Measurements from ENCODE around the gene PTCD2.

DNA sequence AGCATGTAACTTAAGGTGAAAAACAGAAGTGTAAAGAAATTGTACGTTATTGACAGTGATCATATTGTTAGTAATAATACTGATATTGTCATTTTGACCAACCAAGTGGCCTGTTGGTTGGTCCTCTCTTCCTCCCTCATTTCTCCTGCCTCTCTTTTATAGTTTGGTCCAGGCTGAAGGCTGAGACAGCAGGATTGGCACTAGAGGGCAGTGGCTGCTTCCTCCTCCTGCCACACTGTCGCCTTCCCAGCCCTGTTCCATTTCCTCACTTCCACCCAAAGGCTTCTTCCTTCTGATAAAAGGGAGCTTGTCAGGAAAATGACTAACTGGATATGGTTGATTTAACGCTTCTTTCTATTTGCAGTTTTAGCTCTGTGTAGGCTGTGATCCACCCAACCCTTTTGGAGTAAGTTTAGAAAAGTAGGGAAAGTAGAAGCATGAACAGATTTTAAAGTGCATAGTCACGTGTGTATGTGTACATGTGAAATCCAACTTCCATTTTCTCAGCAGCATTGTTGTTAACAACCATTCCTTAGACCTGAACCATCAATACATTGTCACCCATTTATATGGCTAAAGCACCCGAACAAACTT lies 35.6 kb downstream of the PTCD2 start:
- TF ChIP-seq POLR2A (IDR thresholded peaks at IDR 0.05) (no peak), EP300 (IDR thresholded peaks at IDR 0.05; ENCODE audit: low read depth) (no peak)
- TF ChIP-seq, protein P1, sequence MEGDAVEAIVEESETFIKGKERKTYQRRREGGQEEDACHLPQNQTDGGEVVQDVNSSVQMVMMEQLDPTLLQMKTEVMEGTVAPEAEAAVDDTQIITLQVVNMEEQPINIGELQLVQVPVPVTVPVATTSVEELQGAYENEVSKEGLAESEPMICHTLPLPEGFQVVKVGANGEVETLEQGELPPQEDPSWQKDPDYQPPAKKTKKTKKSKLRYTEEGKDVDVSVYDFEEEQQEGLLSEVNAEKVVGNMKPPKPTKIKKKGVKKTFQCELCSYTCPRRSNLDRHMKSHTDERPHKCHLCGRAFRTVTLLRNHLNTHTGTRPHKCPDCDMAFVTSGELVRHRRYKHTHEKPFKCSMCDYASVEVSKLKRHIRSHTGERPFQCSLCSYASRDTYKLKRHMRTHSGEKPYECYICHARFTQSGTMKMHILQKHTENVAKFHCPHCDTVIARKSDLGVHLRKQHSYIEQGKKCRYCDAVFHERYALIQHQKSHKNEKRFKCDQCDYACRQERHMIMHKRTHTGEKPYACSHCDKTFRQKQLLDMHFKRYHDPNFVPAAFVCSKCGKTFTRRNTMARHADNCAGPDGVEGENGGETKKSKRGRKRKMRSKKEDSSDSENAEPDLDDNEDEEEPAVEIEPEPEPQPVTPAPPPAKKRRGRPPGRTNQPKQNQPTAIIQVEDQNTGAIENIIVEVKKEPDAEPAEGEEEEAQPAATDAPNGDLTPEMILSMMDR (IDR thresholded peaks at IDR 0.05), result peak in 3 of 5 experiments; percentile 12 to 44 (median 28)
